Endothelial cell (in vitro differentiated cells): Measurements from ENCODE around the gene UBAC2. TPM values are rescaled to one million over a fixed set of nuclear protein-coding genes. Genes with fewer than 3 reads are reported as not detected.

ENCODE experiments used
- DNase-seq: peaks from one replicate; pipeline ENCODE4 v3.0.0; 2021; ENCODE audit warnings: low spot score
- H3K27ac Mint-ChIP-seq: one replicate; pipeline ENCODE4 v1.8.0; 2021; ENCODE audit warnings: mixed read lengths, inconsistent platforms; ENCODE audit not compliant: unreplicated experiment
- H3K27me3 Mint-ChIP-seq: one replicate; pipeline ENCODE4 v1.8.0; 2021; ENCODE audit warnings: mild to moderate bottlenecking, moderate library complexity, mixed read lengths, inconsistent platforms; ENCODE audit not compliant: unreplicated experiment
- H3K36me3 Mint-ChIP-seq: one replicate; pipeline ENCODE4 v1.8.0; 2021; ENCODE audit warnings: mild to moderate bottlenecking, low read depth, mixed read lengths, inconsistent platforms; ENCODE audit not compliant: unreplicated experiment
- H3K4me1 Mint-ChIP-seq: one replicate; pipeline ENCODE4 v1.8.0; 2021; ENCODE audit warnings: mild to moderate bottlenecking, mixed read lengths, inconsistent platforms; ENCODE audit not compliant: unreplicated experiment
- H3K4me3 Mint-ChIP-seq: one replicate; pipeline ENCODE4 v1.8.0; 2021; ENCODE audit warnings: mild to moderate bottlenecking, mixed read lengths, inconsistent platforms; ENCODE audit not compliant: unreplicated experiment
- H3K9me3 Mint-ChIP-seq: one replicate; pipeline ENCODE4 v1.8.0; 2021; ENCODE audit warnings: mixed read lengths, inconsistent platforms; ENCODE audit not compliant: unreplicated experiment
- CTCF ChIP-seq: fragments of 200-600 bp; sonication (generic); IDR thresholded peaks from one replicate; pipeline ENCODE4 v1.5.0; 2021; ENCODE audit warnings: antibody characterized with exemption; ENCODE audit not compliant: unreplicated experiment
- total RNA-seq: library from RNA; stranded (reverse); fragmentation: NEBNext Ultra II Directional; extraction: Animal tissue kit (Norgen Biotek cat#: 25700); gene quantifications from one replicate; pipeline ENCODE4 v1.2.1, GENCODE V29; 2021; ENCODE audit not compliant: unreplicated experiment

The UBAC2 gene
- total RNA-seq, 1 donor from 2014 or later: 58.6 TPM

DNA sequence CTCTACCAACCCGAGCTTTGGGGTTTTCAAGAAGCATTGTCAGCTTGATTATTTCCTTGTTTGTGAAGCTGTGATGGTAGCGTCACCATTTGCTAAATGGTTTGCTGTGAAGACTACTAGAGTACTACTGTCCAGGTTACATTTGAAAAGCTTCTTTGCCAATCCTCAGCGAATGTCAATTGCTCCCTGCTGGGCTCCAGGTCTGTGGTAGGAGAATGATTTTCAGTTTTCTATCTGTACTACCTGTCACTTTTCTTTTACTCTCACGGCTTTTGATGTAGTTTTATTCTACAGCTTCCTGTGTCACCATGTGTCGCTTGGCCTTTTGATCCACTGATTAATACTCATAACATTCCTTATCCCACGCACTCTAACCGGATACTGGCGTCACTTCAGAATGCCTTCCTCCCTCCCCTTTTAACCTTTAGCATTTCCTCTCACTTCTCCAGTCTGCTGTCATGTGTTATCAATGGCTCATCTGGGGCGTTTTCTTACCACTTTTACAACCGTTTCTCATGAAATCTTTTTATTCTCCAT is 114.1 kb downstream of the UBAC2 start:
- H3K27me3 Mint-ChIP-seq: peaks cover 3% of the 10 kb centered on the region
- DNase-seq: no peak
- peaks cover 17% of the 10 kb centered on the region for H3K36me3 Mint-ChIP-seq
- peaks cover 20% of the 10 kb centered on the region for H3K4me1 Mint-ChIP-seq
- H3K27ac Mint-ChIP-seq: peak overlapping the region; percentile 58
- no peaks in the 10 kb centered on the region for H3K9me3 Mint-ChIP-seq
- H3K4me3 Mint-ChIP-seq: peak overlapping the region; percentile 32
- TF ChIP-seq CTCF: no peak

DNA sequence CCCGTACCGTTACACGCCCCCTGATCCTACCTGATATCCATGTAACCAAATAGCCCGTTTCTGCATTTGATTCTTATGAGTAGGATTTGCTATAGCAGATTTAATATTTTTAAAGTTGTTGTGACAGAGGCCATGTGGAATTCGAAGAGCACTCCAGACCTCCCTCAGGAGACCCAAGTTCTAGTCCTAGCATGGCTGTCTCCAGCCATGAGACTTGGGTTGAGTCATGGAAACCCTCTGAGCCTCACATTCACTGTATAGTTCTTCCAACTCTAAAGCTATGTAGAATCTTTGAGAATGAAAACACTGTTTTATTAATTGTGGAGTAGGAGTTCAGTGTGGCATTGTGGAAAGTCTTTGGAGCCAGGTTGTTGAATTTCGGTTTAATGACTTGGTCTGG is 114.5 kb downstream of the UBAC2 start:
- peaks cover 17% of the 10 kb centered on the region for H3K36me3 Mint-ChIP-seq
- no peak for DNase-seq
- peak overlapping the region; percentile 32 for H3K4me3 Mint-ChIP-seq
- TF ChIP-seq CTCF: no peak
- no peaks in the 10 kb centered on the region for H3K9me3 Mint-ChIP-seq
- H3K27me3 Mint-ChIP-seq: peaks cover 3% of the 10 kb centered on the region
- H3K27ac Mint-ChIP-seq: no peak overlapping the region
- H3K4me1 Mint-ChIP-seq: peaks cover 20% of the 10 kb centered on the region

GRCh38 chr13:99316224-99316623 is 115.6 kb downstream of the UBAC2 start:
- H3K27me3 Mint-ChIP-seq: peaks cover 3% of the 10 kb centered on the region
- no peak overlapping the region for H3K4me3 Mint-ChIP-seq
- H3K27ac Mint-ChIP-seq: no peak overlapping the region
- no peak for TF ChIP-seq CTCF
- peaks cover 17% of the 10 kb centered on the region for H3K36me3 Mint-ChIP-seq
- no peaks in the 10 kb centered on the region for H3K9me3 Mint-ChIP-seq
- H3K4me1 Mint-ChIP-seq: peaks cover 20% of the 10 kb centered on the region
- no peak for DNase-seq

DNA sequence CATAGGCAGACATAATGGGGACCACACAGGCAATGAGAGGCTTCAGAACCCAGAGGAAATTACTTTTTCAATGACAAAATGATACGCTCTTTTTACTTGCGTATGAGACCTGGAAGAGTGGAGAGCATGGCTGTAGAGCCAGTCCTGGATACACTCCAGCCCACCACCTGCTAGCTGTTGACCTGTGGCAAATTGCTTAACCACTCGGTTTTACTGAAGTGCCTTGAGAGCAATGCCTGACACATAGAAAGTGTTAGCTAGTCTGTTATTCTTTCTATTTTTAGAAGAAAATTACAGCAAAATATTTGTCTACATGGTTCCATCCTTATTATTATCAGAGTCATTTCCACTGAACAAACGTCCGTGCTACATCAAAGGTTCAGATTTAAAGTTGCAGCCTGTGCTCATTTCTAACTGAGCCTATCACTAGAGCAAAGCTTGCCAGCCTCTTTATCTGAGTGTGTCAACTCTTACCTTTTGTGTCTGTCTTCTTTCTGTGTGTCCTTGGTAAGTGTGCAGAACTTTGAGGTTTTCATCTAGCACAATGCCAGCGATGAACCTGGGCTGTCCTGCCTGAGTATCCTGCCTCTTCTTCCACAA is 116.1 kb downstream of the UBAC2 start:
- peaks cover 20% of the 10 kb centered on the region for H3K4me1 Mint-ChIP-seq
- TF ChIP-seq CTCF: no peak
- no peak overlapping the region for H3K27ac Mint-ChIP-seq
- no peak for DNase-seq
- no peaks in the 10 kb centered on the region for H3K9me3 Mint-ChIP-seq
- no peak overlapping the region for H3K4me3 Mint-ChIP-seq
- peaks cover 17% of the 10 kb centered on the region for H3K36me3 Mint-ChIP-seq
- H3K27me3 Mint-ChIP-seq: peaks cover 3% of the 10 kb centered on the region

- no peak for TF ChIP-seq CTCF
- Mint-ChIP-seq H3K27ac (no peak overlapping the region), H3K4me3 (no peak overlapping the region), H3K27me3 (peaks cover 1% of the 10 kb centered on the region), H3K9me3 (no peaks in the 10 kb centered on the region), H3K4me1 (no peaks in the 10 kb centered on the region), H3K36me3 (peaks cover 24% of the 10 kb centered on the region)
- no peak for DNase-seq
These were observed 120.2 kb downstream of the UBAC2 start for GRCh38 chr13:99320693-99321481.
